Esophagus squamous epithelium (tissue), 5 donors: ENCODE data around the gene CLDN20. TPM values are rescaled to one million over a fixed set of nuclear protein-coding genes. Genes with fewer than 3 reads are reported as not detected.

ENCODE experiments used
- DNase-seq: peaks from one replicate; lab custom pipeline; 2025; lab: John Stamatoyannopoulos, UW
- H3K27ac ChIP-seq, 4 donors: fragments of 200-600 bp; sonication (generic); one replicate each; pipeline ENCODE4 v1.5.1; 2016 to 2019; ENCODE audit warnings: mild to moderate bottlenecking in 1 of 4
- H3K27me3 ChIP-seq, 4 donors: fragments of 200-600 bp; sonication (generic); 1 replicate in 3 of 4; 2 replicates in 1 of 4; pipeline versions ENCODE4 v1.5.1 to v1.6.0; 2017 to 2021; ENCODE audit warnings: antibody characterized with exemption in 1 of 4
- H3K36me3 ChIP-seq, 3 donors: fragments of 200-600 bp; sonication (generic); one replicate each; pipeline ENCODE4 v1.5.1; 2016 to 2019
- H3K4me1 ChIP-seq, 3 donors: fragments of 200-600 bp; sonication (generic); one replicate each; pipeline ENCODE4 v1.5.1; 2017 to 2019
- H3K4me3 ChIP-seq, 4 donors: fragments of 200-600 bp; sonication (generic); 1 replicate in 3 of 4; 2 replicates in 1 of 4; pipeline ENCODE4 v1.5.1; 2016 to 2019; ENCODE audit warnings: mild to moderate bottlenecking in 2 of 4, moderate library complexity in 1 of 4
- H3K9me3 ChIP-seq, 3 donors: fragments of 200-600 bp; sonication (generic); one replicate each; pipeline ENCODE4 v1.5.1; 2016 to 2019
- CTCF ChIP-seq, 6 experiments: fragments of 450-650 bp in 4 of 6; fragments of 200-600 bp in 2 of 6; sonication (generic) in 2 of 6; IDR thresholded peaks; one replicate each; pipeline ENCODE4 v1.5.1; 2016 to 2019; ENCODE audit warnings: antibody characterized with exemption in 6 of 6, mild to moderate bottlenecking in 4 of 6, moderate library complexity in 4 of 6
- POLR2A ChIP-seq, 4 donors: fragments of 450-650 bp; IDR thresholded peaks; one replicate each; pipeline ENCODE4 v1.6.1; 2017; ENCODE audit warnings: antibody characterized with exemption in 4 of 4, mild to moderate bottlenecking in 4 of 4, moderate library complexity in 3 of 4
- WGBS, 2 donors: methylation state at CpG; one replicate each; pipeline ENCODE4 v1.1.5; 2018; 5-methylcytosine and 5-hydroxymethylcytosine counted together
- intact Hi-C: fragments of 100-400 bp; cut with DNase I; formaldehyde crosslinking; loops from one replicate; pipeline ENCODE4 v1.15.0; 2022
- total RNA-seq, 4 donors: library from RNA; depleted of rRNA; stranded (reverse); fragments of >200 nt; gene quantifications; one replicate each; pipeline ENCODE4 v1.1.0, GENCODE V29; 2016
- donor health status: DM: yes; HTN: yes; CAD: no.

Gene CLDN20
- total RNA-seq, 4 donors from 2014 or later: 0.19 TPM; not detected in 3

DNA sequence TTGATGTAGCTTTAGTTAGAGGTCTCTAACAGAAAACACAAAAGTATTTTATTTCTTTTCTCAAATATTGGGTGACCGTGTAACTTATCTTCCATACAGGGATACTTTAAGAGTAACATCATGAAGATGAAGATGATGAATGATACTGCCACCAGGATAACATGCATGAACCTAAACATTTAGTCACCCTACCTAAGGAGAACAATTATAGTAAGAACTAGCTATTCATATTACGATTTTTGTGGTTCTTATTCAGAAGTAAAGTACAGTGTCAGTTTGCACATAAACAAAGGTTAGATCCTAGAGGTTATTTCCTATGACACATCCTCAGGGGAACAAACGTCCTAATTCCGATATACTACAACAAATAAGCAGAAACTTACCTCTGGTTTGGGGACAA lies 21.0 kb downstream of the CLDN20 start:
- no peak overlapping the region for H3K4me3 ChIP-seq
- H3K27me3 ChIP-seq: no peaks in the 10 kb centered on the region
- H3K36me3 ChIP-seq: peaks cover 0 to 73% (median 5%) of the 10 kb centered on the region in 3 donors
- intact Hi-C loops: no loop called here
- TF ChIP-seq CTCF (IDR thresholded peaks at IDR 0.05) (no peak), POLR2A (IDR thresholded peaks at IDR 0.05) (no peak)
- H3K4me1 ChIP-seq: no peaks in the 10 kb centered on the region
- no peaks in the 10 kb centered on the region for H3K9me3 ChIP-seq
- H3K27ac ChIP-seq: no peak overlapping the region
- 76 to 77% methylated on average over 4 of the region's 4 CpGs for whole genome bisulfite sequencing, 2 donors
- no peak for DNase-seq

DNA sequence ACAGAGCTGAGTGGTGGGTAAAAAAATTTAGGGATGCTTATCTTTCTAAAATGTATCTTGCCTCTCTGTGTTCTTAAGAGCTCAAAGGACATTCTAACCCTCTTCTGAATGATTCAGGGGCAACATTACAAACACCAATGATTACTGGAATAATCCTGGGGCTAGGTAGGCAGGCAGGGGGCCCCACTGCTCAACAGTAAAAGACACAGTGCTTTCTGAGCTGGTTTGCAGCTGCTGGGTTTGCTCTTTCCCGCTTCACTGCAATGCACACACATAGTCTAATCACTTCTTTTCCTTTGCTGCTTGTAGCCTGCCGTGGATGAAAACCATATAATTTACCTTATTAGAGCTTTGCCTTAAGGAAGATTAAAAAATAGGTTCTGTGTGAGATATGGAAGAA lies 23.9 kb downstream of the CLDN20 start:
- WGBS, 2 donors: 80 to 83% methylated on average over 2 of the region's 2 CpGs
- no peak for DNase-seq
- intact Hi-C loops: no loop called here
- no peak overlapping the region for H3K4me3 ChIP-seq
- H3K36me3 ChIP-seq: peaks cover 0 to 79% (median 11%) of the 10 kb centered on the region in 3 donors
- no peaks in the 10 kb centered on the region for H3K9me3 ChIP-seq
- no peak overlapping the region for H3K27ac ChIP-seq
- no peaks in the 10 kb centered on the region for H3K4me1 ChIP-seq
- TF ChIP-seq POLR2A (IDR thresholded peaks at IDR 0.05): no peak
- TF ChIP-seq CTCF (IDR thresholded peaks at IDR 0.05): no peak
- H3K27me3 ChIP-seq: no peaks in the 10 kb centered on the region

GRCh38 chr6:155290491-155290890 lies 26.7 kb downstream of the CLDN20 start:
- Histone ChIP-seq H3K27me3 (no peaks in the 10 kb centered on the region), H3K36me3 (peaks cover 0 to 68% (median 6%) of the 10 kb centered on the region in 3 donors), H3K4me3 (no peak overlapping the region), H3K27ac (no peak overlapping the region), H3K9me3 (no peaks in the 10 kb centered on the region), H3K4me1 (no peaks in the 10 kb centered on the region)
- WGBS, 2 donors: 83 to 90% methylated on average over 5 of the region's 5 CpGs
- TF ChIP-seq POLR2A (IDR thresholded peaks at IDR 0.05) (no peak), CTCF (IDR thresholded peaks at IDR 0.05) (no peak)
- DNase-seq: no peak
- intact Hi-C loops: no loop called here

DNA sequence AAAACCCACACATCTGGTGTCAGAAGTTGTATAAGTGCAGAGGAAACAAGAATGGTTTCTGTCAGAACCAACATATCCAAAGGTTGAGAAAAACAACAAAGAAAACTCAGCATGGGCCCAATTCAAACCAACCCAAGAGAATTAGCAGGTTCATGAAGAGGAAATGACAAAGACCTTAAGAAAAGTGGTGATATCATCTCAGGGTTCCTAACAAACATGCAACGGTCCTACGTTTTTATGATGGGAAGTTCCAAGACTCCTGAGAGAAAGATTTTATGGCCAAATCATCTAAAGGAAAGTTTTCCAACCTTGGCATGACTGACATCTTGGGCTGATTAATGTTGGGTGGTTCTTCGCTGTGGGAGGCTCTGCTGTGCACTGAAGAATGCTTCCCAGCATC lies 27.5 kb downstream of the CLDN20 start:
- TF ChIP-seq POLR2A (IDR thresholded peaks at IDR 0.05): no peak
- TF ChIP-seq CTCF (IDR thresholded peaks at IDR 0.05): no peak
- intact Hi-C loops: no loop called here
- 84 to 87% methylated on average over 3 of the region's 3 CpGs for WGBS, 2 donors
- H3K9me3 ChIP-seq: no peaks in the 10 kb centered on the region
- H3K4me3 ChIP-seq: no peak overlapping the region
- no peak for DNase-seq
- H3K27me3 ChIP-seq: no peaks in the 10 kb centered on the region
- H3K4me1 ChIP-seq: no peaks in the 10 kb centered on the region
- no peak overlapping the region for H3K27ac ChIP-seq
- peaks cover 0 to 73% (median 14%) of the 10 kb centered on the region in 3 donors for H3K36me3 ChIP-seq

DNA sequence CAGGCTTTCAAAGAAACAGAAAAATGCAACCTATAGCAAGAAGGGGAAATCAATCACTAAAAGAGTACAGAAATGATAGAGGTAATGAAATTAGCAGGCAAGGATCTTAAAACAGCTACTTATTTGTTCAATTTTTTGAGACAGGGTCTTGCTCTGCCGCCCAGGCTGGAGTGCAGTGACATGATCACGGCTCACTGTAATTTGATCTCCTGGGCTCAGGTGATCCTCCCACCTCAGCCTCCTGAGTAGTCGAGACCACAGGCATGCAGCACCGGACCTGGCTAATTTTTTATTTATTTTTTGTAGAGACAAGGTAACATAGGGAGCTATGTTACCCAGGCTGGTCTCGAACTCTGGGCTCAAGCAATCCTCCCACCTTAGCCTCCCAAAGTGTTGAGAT lies 28.9 kb downstream of the CLDN20 start:
- TF ChIP-seq CTCF (IDR thresholded peaks at IDR 0.05) (no peak), POLR2A (IDR thresholded peaks at IDR 0.05) (no peak)
- Histone ChIP-seq H3K4me3 (no peak overlapping the region), H3K27ac (no peak overlapping the region), H3K27me3 (no peaks in the 10 kb centered on the region), H3K36me3 (peaks cover 0 to 83% (median 18%) of the 10 kb centered on the region in 3 donors), H3K9me3 (no peaks in the 10 kb centered on the region), H3K4me1 (no peaks in the 10 kb centered on the region)
- no peak for DNase-seq
- WGBS, 2 donors: 84 to 96% methylated on average over 3 to 5 of the region's 5 CpGs
- intact Hi-C loops: no loop called here
